ENCODE data around the gene GABARAP.

GRCh38 chr17:7282752-7283321, 40.6 kb upstream of the GABARAP start:
- TF ChIP-seq CTCF (IDR thresholded peaks at IDR 0.05) = no peak
- no peak for TF ChIP-seq POLR2A (IDR thresholded peaks at IDR 0.05)
